Measurements from ENCODE around the gene ALG11.
"Not testable (repeated sequence)": the region's sequence is repeated elsewhere in the genome, so short reads cannot be mapped to it uniquely, and the experiment has no call there.

Gene ALG11

GRCh38 chr13:52016296-52016695 lies 4.1 kb downstream of the ALG11 start:
- no peak overlapping the region for H3K9ac ChIP-seq (ENCODE audit: low read length)
- H3K9me3 ChIP-seq (ENCODE audit: low read length) = no peaks in the 10 kb centered on the region
- no peak overlapping the region for H3K27ac ChIP-seq (ENCODE audit: low read depth, low read length)
- peaks cover 9% of the 10 kb centered on the region for H3K4me1 ChIP-seq (ENCODE audit: insufficient read depth, low read length)
- no peak overlapping the region for H3K4me3 ChIP-seq (ENCODE audit: low read depth in 1 of 2, low read length in 2 of 2)
- peaks cover 19% of the 10 kb centered on the region for H3K36me3 ChIP-seq (ENCODE audit: insufficient read depth, low read length)
- no peaks in the 10 kb centered on the region for H3K27me3 ChIP-seq (ENCODE audit: control insufficient read depth in 1 of 2, insufficient read depth in 2 of 2, low read length in 2 of 2)

- Histone ChIP-seq H3K4me3 (ENCODE audit: low read depth in 1 of 2, low read length in 2 of 2) (no peak overlapping the region), H3K9me3 (ENCODE audit: low read length) (no peaks in the 10 kb centered on the region), H3K27me3 (ENCODE audit: control insufficient read depth in 1 of 2, insufficient read depth in 2 of 2, low read length in 2 of 2) (no peaks in the 10 kb centered on the region), H3K36me3 (ENCODE audit: insufficient read depth, low read length) (peaks cover 38% of the 10 kb centered on the region), H3K27ac (ENCODE audit: low read depth, low read length) (no peak overlapping the region), H3K9ac (ENCODE audit: low read length) (no peak overlapping the region), H3K4me1 (ENCODE audit: insufficient read depth, low read length) (no peaks in the 10 kb centered on the region)
Observed at GRCh38 chr13:52020191-52020590, 8.0 kb downstream of the ALG11 start.

- no peaks in the 10 kb centered on the region for H3K27me3 ChIP-seq (ENCODE audit: control insufficient read depth in 1 of 2, insufficient read depth in 2 of 2, low read length in 2 of 2)
- H3K9ac ChIP-seq (ENCODE audit: low read length) = no peak overlapping the region
- H3K4me1 ChIP-seq (ENCODE audit: insufficient read depth, low read length) = no peaks in the 10 kb centered on the region
- H3K27ac ChIP-seq (ENCODE audit: low read depth, low read length) = no peak overlapping the region
- H3K4me3 ChIP-seq (ENCODE audit: low read depth in 1 of 2, low read length in 2 of 2) = no peak overlapping the region
- no peaks in the 10 kb centered on the region for H3K9me3 ChIP-seq (ENCODE audit: low read length)
- peaks cover 48% of the 10 kb centered on the region for H3K36me3 ChIP-seq (ENCODE audit: insufficient read depth, low read length)
Observed at GRCh38 chr13:52022356-52022755, 10.2 kb downstream of the ALG11 start.

GRCh38 chr13:52024481-52024880 lies 12.3 kb downstream of the ALG11 start, which contains the start of gene UTP14C:
Gene UTP14C (plus strand): TSS chr13:52024691. CDS start chr13:52028805, 4,114 bp downstream.
- Histone ChIP-seq H3K36me3 (ENCODE audit: insufficient read depth, low read length) (peaks cover 40% of the 10 kb centered on the region), H3K4me1 (ENCODE audit: insufficient read depth, low read length) (no peaks in the 10 kb centered on the region), H3K9ac (ENCODE audit: low read length) (no peak within 1 kb of the TSS), H3K27ac (ENCODE audit: low read depth, low read length) (no peak within 1 kb of the TSS), H3K4me3 (ENCODE audit: low read depth in 1 of 2, low read length in 2 of 2) (no peak within 1 kb of the TSS), H3K27me3 (ENCODE audit: control insufficient read depth in 1 of 2, insufficient read depth in 2 of 2, low read length in 2 of 2) (no peaks in the 10 kb centered on the region), H3K9me3 (ENCODE audit: low read length) (no peaks in the 10 kb centered on the region)

GRCh38 chr13:52025475-52026245 lies 13.5 kb downstream of the ALG11 start:
- Histone ChIP-seq H3K4me3 (ENCODE audit: low read depth in 1 of 2, low read length in 2 of 2) (no peak overlapping the region), H3K9ac (ENCODE audit: low read length) (no peak overlapping the region), H3K27me3 (ENCODE audit: control insufficient read depth in 1 of 2, insufficient read depth in 2 of 2, low read length in 2 of 2) (no peaks in the 10 kb centered on the region), H3K27ac (ENCODE audit: low read depth, low read length) (no peak overlapping the region), H3K9me3 (ENCODE audit: low read length) (no peaks in the 10 kb centered on the region), H3K4me1 (ENCODE audit: insufficient read depth, low read length) (no peaks in the 10 kb centered on the region), H3K36me3 (ENCODE audit: insufficient read depth, low read length) (peaks cover 32% of the 10 kb centered on the region)

GRCh38 chr13:52026246-52026626 lies 14.0 kb downstream of the ALG11 start:
- H3K9ac ChIP-seq (ENCODE audit: low read length) = no peak overlapping the region
- no peak overlapping the region for H3K4me3 ChIP-seq (ENCODE audit: low read depth in 1 of 2, low read length in 2 of 2)
- no peaks in the 10 kb centered on the region for H3K4me1 ChIP-seq (ENCODE audit: insufficient read depth, low read length)
- H3K27me3 ChIP-seq (ENCODE audit: control insufficient read depth in 1 of 2, insufficient read depth in 2 of 2, low read length in 2 of 2) = no peaks in the 10 kb centered on the region
- H3K36me3 ChIP-seq (ENCODE audit: insufficient read depth, low read length) = peaks cover 29% of the 10 kb centered on the region
- H3K9me3 ChIP-seq (ENCODE audit: low read length) = no peaks in the 10 kb centered on the region
- no peak overlapping the region for H3K27ac ChIP-seq (ENCODE audit: low read depth, low read length)

- H3K4me3 ChIP-seq (ENCODE audit: low read depth in 1 of 2, low read length in 2 of 2) = no peak overlapping the region
- no peak overlapping the region for H3K27ac ChIP-seq (ENCODE audit: low read depth, low read length)
- no peak overlapping the region for H3K9ac ChIP-seq (ENCODE audit: low read length)
- no peaks in the 10 kb centered on the region for H3K4me1 ChIP-seq (ENCODE audit: insufficient read depth, low read length)
- H3K27me3 ChIP-seq (ENCODE audit: control insufficient read depth in 1 of 2, insufficient read depth in 2 of 2, low read length in 2 of 2) = no peaks in the 10 kb centered on the region
- H3K36me3 ChIP-seq (ENCODE audit: insufficient read depth, low read length) = peaks cover 23% of the 10 kb centered on the region
- H3K9me3 ChIP-seq (ENCODE audit: low read length) = no peaks in the 10 kb centered on the region
Observed at GRCh38 chr13:52027832-52028231, 15.6 kb downstream of the ALG11 start.

GRCh38 chr13:52029569-52029968 lies 17.4 kb downstream of the ALG11 start:
- no peak overlapping the region for H3K9ac ChIP-seq (ENCODE audit: low read length)
- no peaks in the 10 kb centered on the region for H3K27me3 ChIP-seq (ENCODE audit: control insufficient read depth in 1 of 2, insufficient read depth in 2 of 2, low read length in 2 of 2)
- peaks cover 15% of the 10 kb centered on the region for H3K36me3 ChIP-seq (ENCODE audit: insufficient read depth, low read length)
- H3K9me3 ChIP-seq (ENCODE audit: low read length) = no peaks in the 10 kb centered on the region
- no peaks in the 10 kb centered on the region for H3K4me1 ChIP-seq (ENCODE audit: insufficient read depth, low read length)
- H3K4me3 ChIP-seq (ENCODE audit: low read depth in 1 of 2, low read length in 2 of 2) = no peak overlapping the region
- no peak overlapping the region for H3K27ac ChIP-seq (ENCODE audit: low read depth, low read length)

GRCh38 chr13:52030401-52030800 lies 18.2 kb downstream of the ALG11 start:
- H3K27me3 ChIP-seq (ENCODE audit: control insufficient read depth in 1 of 2, insufficient read depth in 2 of 2, low read length in 2 of 2); H3K4me1 ChIP-seq (ENCODE audit: insufficient read depth, low read length); H3K9ac ChIP-seq (ENCODE audit: low read length); H3K36me3 ChIP-seq (ENCODE audit: insufficient read depth, low read length); H3K9me3 ChIP-seq (ENCODE audit: low read length); H3K27ac ChIP-seq (ENCODE audit: low read depth, low read length); H3K4me3 ChIP-seq (ENCODE audit: low read depth in 1 of 2, low read length in 2 of 2): not testable (repeated sequence)

GRCh38 chr13:52033039-52033438 lies 20.8 kb downstream of the ALG11 start:
- Histone ChIP-seq H3K4me3 (ENCODE audit: low read depth in 1 of 2, low read length in 2 of 2) (no peak overlapping the region), H3K9me3 (ENCODE audit: low read length) (no peaks in the 10 kb centered on the region), H3K4me1 (ENCODE audit: insufficient read depth, low read length) (no peaks in the 10 kb centered on the region), H3K27me3 (ENCODE audit: control insufficient read depth in 1 of 2, insufficient read depth in 2 of 2, low read length in 2 of 2) (no peaks in the 10 kb centered on the region), H3K27ac (ENCODE audit: low read depth, low read length) (no peak overlapping the region), H3K36me3 (ENCODE audit: insufficient read depth, low read length) (peaks cover 4% of the 10 kb centered on the region), H3K9ac (ENCODE audit: low read length) (no peak overlapping the region)

- H3K27me3 ChIP-seq (ENCODE audit: control insufficient read depth in 1 of 2, insufficient read depth in 2 of 2, low read length in 2 of 2) = no peaks in the 10 kb centered on the region
- H3K9ac ChIP-seq (ENCODE audit: low read length) = no peak overlapping the region
- no peak overlapping the region for H3K4me3 ChIP-seq (ENCODE audit: low read depth in 1 of 2, low read length in 2 of 2)
- no peak overlapping the region for H3K27ac ChIP-seq (ENCODE audit: low read depth, low read length)
- no peaks in the 10 kb centered on the region for H3K4me1 ChIP-seq (ENCODE audit: insufficient read depth, low read length)
- H3K9me3 ChIP-seq (ENCODE audit: low read length) = no peaks in the 10 kb centered on the region
- peaks cover 4% of the 10 kb centered on the region for H3K36me3 ChIP-seq (ENCODE audit: insufficient read depth, low read length)
Observed at GRCh38 chr13:52034616-52035226, 22.5 kb downstream of the ALG11 start.

GRCh38 chr13:52036037-52036436 lies 23.8 kb downstream of the ALG11 start:
- Histone ChIP-seq H3K9me3 (ENCODE audit: low read length) (no peaks in the 10 kb centered on the region), H3K27me3 (ENCODE audit: control insufficient read depth in 1 of 2, insufficient read depth in 2 of 2, low read length in 2 of 2) (no peaks in the 10 kb centered on the region), H3K36me3 (ENCODE audit: insufficient read depth, low read length) (peaks cover 4% of the 10 kb centered on the region), H3K4me3 (ENCODE audit: low read depth in 1 of 2, low read length in 2 of 2) (no peak overlapping the region), H3K4me1 (ENCODE audit: insufficient read depth, low read length) (no peaks in the 10 kb centered on the region), H3K27ac (ENCODE audit: low read depth, low read length) (no peak overlapping the region), H3K9ac (ENCODE audit: low read length) (no peak overlapping the region)

Measured in muscle layer of colon (tissue), 2 donors.